ENCODE data around the gene HDAC1. TPM values are rescaled to one million over a fixed set of nuclear protein-coding genes. Genes with fewer than 3 reads are reported as not detected.

The HDAC1 gene
- total and polyA plus RNA-seq, 2 of the 8 experiments (the other 6 are each of a cell fraction or from before 2014, with no cell fraction given), result 111 to 125 TPM

GRCh38 chr1:32291708-32292538, at the start of gene HDAC1 (continued):
- TF ChIP-seq NRF1 (IDR thresholded peaks at IDR 0.05; ENCODE audit: low read depth, low read length) (no peak), RBBP5 (IDR thresholded peaks at IDR 0.05; ENCODE audit: borderline replicate concordance, low read depth, low read length) (peak; percentile 91; the same call in 1 of the 2 replicates)
